ENCODE data around the gene SPRTN.

DNA sequence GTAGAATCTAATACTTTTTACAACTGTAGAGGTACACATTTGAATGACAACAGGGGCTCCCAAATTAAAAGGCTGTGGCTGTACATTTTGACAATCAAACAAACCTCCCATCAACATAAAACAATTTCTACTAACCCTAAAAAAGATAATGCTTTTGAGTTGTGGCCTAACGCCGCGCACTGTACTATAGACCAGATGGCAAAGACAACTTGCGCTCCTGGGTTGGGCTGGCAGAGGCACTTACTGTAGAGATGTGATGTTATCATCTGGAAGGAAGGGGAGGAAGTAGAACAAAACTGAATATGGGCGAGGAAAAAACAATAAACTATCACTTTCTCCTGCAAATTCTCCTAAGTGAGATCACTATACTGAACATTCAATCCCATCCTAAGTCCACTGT is 26.1 kb downstream of the SPRTN start:
- TF ChIP-seq SP1 (IDR thresholded peaks at IDR 0.05; ENCODE audit: low read depth, low read length) (no peak), PHF8 (conservative IDR thresholded peaks at IDR 0.05; ENCODE audit: low read depth, low read length) (no peak), KDM1A (IDR thresholded peaks at IDR 0.05; ENCODE audit: borderline replicate concordance, low read length) (no peak), EZH2 (IDR thresholded peaks at IDR 0.05; ENCODE audit: low read depth, low read length, severe bottlenecking) (no peak)
